ENCODE measurements around the gene TGFBR3L.

- TF ChIP-seq CTCF (conservative IDR thresholded peaks at IDR 0.05; ENCODE audit: low read depth in 2 of 2), result no peak
- no peak for TF ChIP-seq POLR2AphosphoS5 (IDR thresholded peaks at IDR 0.05; ENCODE audit: low read depth)
- no peak for TF ChIP-seq CREB1 (CRISPR knock-in tag; IDR thresholded peaks at IDR 0.05; ENCODE audit: low read depth)
- no peak for TF ChIP-seq REST (IDR thresholded peaks at IDR 0.05; ENCODE audit: unreplicated experiment)
- no peak for TF ChIP-seq NANOG (IDR thresholded peaks at IDR 0.05; ENCODE audit: borderline replicate concordance)
- TF ChIP-seq ETS1 (IDR thresholded peaks at IDR 0.05), result no peak
- no peak for TF ChIP-seq EZH2 (IDR thresholded peaks at IDR 0.05; ENCODE audit: low read depth, unreplicated experiment)
- no peak for TF ChIP-seq ZNF331 (CRISPR knock-in tag; IDR thresholded peaks at IDR 0.05; ENCODE audit: low read depth)
- TF ChIP-seq EZH2phosphoT487 (IDR thresholded peaks at IDR 0.05; ENCODE audit: unreplicated experiment), result no peak
- no peak for TF ChIP-seq JUNB (IDR thresholded peaks at IDR 0.05; ENCODE audit: unreplicated experiment)
- TF ChIP-seq ZNF462 (CRISPR knock-in tag; IDR thresholded peaks at IDR 0.05), result no peak
Measured at GRCh38 chr19:7932276-7932929, 17.8 kb downstream of the TGFBR3L start.

All from GM23338 (cell line).